Upper lobe of left lung (tissue), 6 donors: Measurements from ENCODE around the gene FSD1. TPM values are rescaled to one million over a fixed set of nuclear protein-coding genes. Genes with fewer than 3 reads are reported as not detected.

Experiments used
- ATAC-seq, 2 donors: fragments of 200-7000 bp; cut with Tn5 transposase; one replicate each; pipeline ENCODE4 v1.9.1; 2022; ENCODE audit warnings: mild to moderate bottlenecking in 2 of 2, moderate library complexity in 2 of 2; ENCODE audit not compliant: low FRiP score in 2 of 2
- DNase-seq, 2 donors: peaks; one replicate each; pipeline ENCODE4 v3.0.0-alpha.2; 2019 to 2020
- H3K27ac ChIP-seq, 4 donors: fragments of 200-600 bp; sonication (generic); one replicate each; pipeline ENCODE4 v1.5.1; 2016 to 2019
- H3K27me3 ChIP-seq, 4 donors: fragments of 200-600 bp; sonication (generic); one replicate each; pipeline ENCODE4 v1.5.1; 2017 to 2019
- H3K36me3 ChIP-seq, 4 donors: fragments of 200-600 bp; sonication (generic); one replicate each; pipeline ENCODE4 v1.5.1; 2016 to 2019
- H3K4me1 ChIP-seq, 4 donors: fragments of 200-600 bp; sonication (generic); one replicate each; pipeline ENCODE4 v1.5.1; 2018 to 2019
- H3K4me3 ChIP-seq, 4 donors: fragments of 200-600 bp; sonication (generic); one replicate each; pipeline ENCODE4 v1.5.1; 2017 to 2019; ENCODE audit warnings: mild to moderate bottlenecking in 2 of 4, moderate library complexity in 1 of 4
- H3K9me3 ChIP-seq, 4 donors: fragments of 200-600 bp; sonication (generic); one replicate each; pipeline ENCODE4 v1.5.1; 2018 to 2019
- CTCF ChIP-seq, 6 experiments: fragments of 450-650 bp in 4 of 6; fragments of 200-600 bp in 2 of 6; sonication (generic) in 2 of 6; IDR thresholded peaks; one replicate each; pipeline ENCODE4 v1.5.1; 2016 to 2019; ENCODE audit warnings: antibody characterized with exemption in 6 of 6
- EP300 ChIP-seq, 4 donors: sonication (generic); formaldehyde crosslinking; IDR thresholded peaks; one replicate each; pipeline ENCODE4 v1.5.1; 2017; ENCODE audit warnings: antibody characterized with exemption in 4 of 4, control low read depth in 2 of 4
- POLR2A ChIP-seq, 4 donors: fragments of 450-650 bp; IDR thresholded peaks; one replicate each; pipeline ENCODE4 v1.5.1; 2016 to 2017; ENCODE audit warnings: antibody characterized with exemption in 4 of 4, mild to moderate bottlenecking in 2 of 4
- POLR2AphosphoS5 ChIP-seq, 2 donors: sonication (generic); formaldehyde crosslinking; IDR thresholded peaks; one replicate each; pipeline ENCODE4 v1.5.1; 2017; ENCODE audit warnings: antibody characterized with exemption in 2 of 2
- WGBS, 2 donors: methylation state at CpG; one replicate each; pipeline ENCODE4 v1.1.5; 2017 to 2018; 5-methylcytosine and 5-hydroxymethylcytosine counted together
- total RNA-seq, 6 donors: library from RNA; depleted of rRNA in 4 of 6; stranded (reverse); fragments of >200 nt in 4 of 6; gene quantifications; one replicate each; pipeline versions ENCODE4 v1.1.0 to v1.2.1, GENCODE V29; 2016 to 2021
- donor health status: DM: no; HTN: no; CAD: no; lungs with moderate emphysema.
- donor health status: DM: no; HTN: yes; CAD: no; lungs with severe emphysema.

The FSD1 gene
- total RNA-seq, 6 donors from 2014 or later: 0.54 to 2.1 (median 0.82) TPM

GRCh38 chr19:4342615-4343369 lies 38.4 kb downstream of the FSD1 start:
- Histone ChIP-seq H3K27ac (peak overlapping the region; percentile 87 to 96 (median 90)), H3K4me3 (peak overlapping the region; percentile 73 to 100 (median 88)), H3K36me3 (peaks cover 0 to 5% (median 0%) of the 10 kb centered on the region in 4 donors), H3K4me1 (peaks cover 16 to 28% (median 20%) of the 10 kb centered on the region in 4 donors), H3K27me3 (no peaks in the 10 kb centered on the region), H3K9me3 (no peaks in the 10 kb centered on the region)
- ATAC-seq: peak; percentile 96 to 98
- TF ChIP-seq POLR2A (IDR thresholded peaks at IDR 0.05) (peak in 3 of 4 donors; percentile 68 to 94 (median 89)), POLR2AphosphoS5 (IDR thresholded peaks at IDR 0.05) (peak; percentile 79 to 93), CTCF (IDR thresholded peaks at IDR 0.05) (peak in 3 of 6 experiments; percentile 9 to 38 (median 33)), EP300 (IDR thresholded peaks at IDR 0.05) (no peak)
- DNase-seq: peak; percentile 92 to 98
- 1% methylated on average over 24 to 33 of the region's 39 CpGs for WGBS, 2 donors

GRCh38 chr19:4343370-4344307 lies 39.2 kb downstream of the FSD1 start, which contains the start of gene MPND:
MPND (plus strand) TSS chr19:4343562; CDS start chr19:4343594, 32 bp downstream.
- peak within 1 kb of the TSS; percentile 73 to 100 (median 88) for H3K4me3 ChIP-seq
- WGBS, 2 donors: 15 to 31% methylated on average over 12 to 36 of the region's 101 CpGs
- ATAC-seq (peak; percentile 92 to 94), DNase-seq (peak; percentile 95 to 99)
- TF ChIP-seq POLR2AphosphoS5 (IDR thresholded peaks at IDR 0.05) (peak in 1 of 2 donors; percentile 79), POLR2A (IDR thresholded peaks at IDR 0.05) (peak in 1 of 4 donors; percentile 51), EP300 (IDR thresholded peaks at IDR 0.05) (peak in 1 of 4 donors; percentile 18), CTCF (IDR thresholded peaks at IDR 0.05) (no peak)
- H3K27me3 ChIP-seq: no peaks in the 10 kb centered on the region
- peaks cover 0 to 8% (median 0%) of the 10 kb centered on the region in 4 donors for H3K36me3 ChIP-seq
- peak within 1 kb of the TSS; percentile 87 to 96 (median 90) for H3K27ac ChIP-seq
- H3K9me3 ChIP-seq: no peaks in the 10 kb centered on the region
- H3K4me1 ChIP-seq: peaks cover 12 to 20% (median 16%) of the 10 kb centered on the region in 4 donors

DNA sequence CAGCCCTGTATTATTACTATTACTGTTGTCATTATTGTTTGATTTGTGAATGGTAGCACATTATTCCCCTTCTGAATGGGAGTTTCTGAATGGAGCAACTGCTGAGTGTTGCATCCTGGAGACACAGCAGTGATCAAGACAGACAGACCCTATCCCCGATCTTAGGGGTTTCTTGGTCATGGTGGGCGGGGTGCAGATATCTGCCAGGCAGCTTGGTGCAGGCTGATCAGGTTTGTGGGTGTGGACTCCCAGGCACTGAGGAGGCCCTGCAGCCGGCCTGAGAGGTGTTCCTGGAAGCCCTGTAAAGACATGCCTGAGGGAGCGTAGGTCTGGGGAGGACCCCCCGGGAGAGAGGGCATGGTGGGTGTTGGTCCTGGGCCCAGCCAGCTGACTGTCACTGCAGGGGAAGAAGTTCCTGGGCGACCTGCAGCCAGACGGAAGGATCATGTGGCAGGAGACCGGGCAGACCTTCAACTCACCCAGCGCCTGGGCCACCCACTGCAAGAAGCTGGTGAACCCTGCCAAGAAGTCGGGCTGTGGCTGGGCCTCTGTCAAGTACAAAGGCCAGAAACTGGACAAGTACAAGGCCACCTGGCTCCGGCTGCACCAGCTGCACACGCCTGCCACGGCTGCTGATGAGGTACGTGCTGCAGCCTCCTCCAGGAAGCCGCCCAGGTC lies 41.1 kb downstream of the FSD1 start:
- DNase-seq (no peak), ATAC-seq (no peak)
- H3K4me3 ChIP-seq: no peak overlapping the region
- H3K27ac ChIP-seq: no peak overlapping the region
- peaks cover 0 to 14% (median 0%) of the 10 kb centered on the region in 4 donors for H3K36me3 ChIP-seq
- 91 to 97% methylated on average over 9 to 15 of the region's 15 CpGs for WGBS, 2 donors
- TF ChIP-seq POLR2A (IDR thresholded peaks at IDR 0.05): no peak
- TF ChIP-seq CTCF (IDR thresholded peaks at IDR 0.05): no peak
- TF ChIP-seq EP300 (IDR thresholded peaks at IDR 0.05): no peak
- TF ChIP-seq POLR2AphosphoS5 (IDR thresholded peaks at IDR 0.05): no peak
- no peaks in the 10 kb centered on the region for H3K9me3 ChIP-seq
- peaks cover 11 to 15% (median 12%) of the 10 kb centered on the region in 4 donors for H3K4me1 ChIP-seq
- no peaks in the 10 kb centered on the region for H3K27me3 ChIP-seq

DNA sequence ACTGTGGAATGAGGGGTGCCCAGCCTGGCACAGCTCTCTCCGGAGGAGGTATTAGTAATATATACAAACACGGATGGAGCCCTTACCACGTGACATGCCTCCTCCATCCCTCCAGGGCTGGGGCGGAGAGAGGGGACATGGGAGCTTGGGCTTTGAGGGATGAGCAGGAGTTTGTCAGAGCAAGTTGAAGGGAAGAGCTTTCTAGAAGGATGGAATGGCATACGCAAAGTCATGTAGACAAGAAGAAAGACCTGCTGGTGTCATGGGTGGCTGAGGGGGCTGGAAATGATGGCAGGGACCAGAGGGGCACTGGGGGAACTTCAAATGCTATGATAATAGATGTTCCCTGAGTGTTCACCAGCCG lies 41.6 kb downstream of the FSD1 start:
- ATAC-seq (no peak), DNase-seq (no peak)
- Histone ChIP-seq H3K27me3 (no peaks in the 10 kb centered on the region), H3K4me1 (peaks cover 11 to 15% (median 12%) of the 10 kb centered on the region in 4 donors), H3K27ac (no peak overlapping the region), H3K36me3 (peaks cover 0 to 14% (median 0%) of the 10 kb centered on the region in 4 donors), H3K4me3 (no peak overlapping the region), H3K9me3 (no peaks in the 10 kb centered on the region)
- TF ChIP-seq CTCF (IDR thresholded peaks at IDR 0.05) (no peak), EP300 (IDR thresholded peaks at IDR 0.05) (no peak), POLR2A (IDR thresholded peaks at IDR 0.05) (no peak), POLR2AphosphoS5 (IDR thresholded peaks at IDR 0.05) (no peak)
- 92 to 97% methylated on average over 6 of the region's 6 CpGs for WGBS, 2 donors
